Measurements from ENCODE around the gene PRKCE. TPM values are rescaled to one million over a fixed set of nuclear protein-coding genes. Genes with fewer than 3 reads are reported as not detected.
A peak's percentile ranks its signal among the peaks of the same experiment; 100 is the strongest.

PRKCE gene
- total RNA-seq, 2 experiments from 2014 or later, result 24.9 to 26.2 TPM

- no peaks in the 10 kb centered on the region for H3K36me3 Mint-ChIP-seq (ENCODE audit: low read depth)
- ChIA-PET CTCF (no interaction called here), POLR2A (no interaction called here)
- Histone ChIP-seq H3K27ac (ENCODE audit: low read depth in 1 of 2, low read length in 2 of 2) (no peak overlapping the region), H3K36me3 (ENCODE audit: insufficient read depth, low read length) (no peaks in the 10 kb centered on the region), H3K4me1 (ENCODE audit: insufficient read depth, low read length) (peaks cover 5% of the 10 kb centered on the region), H3K4me3 (ENCODE audit: low read length) (no peak overlapping the region), H3K27me3 (ENCODE audit: control insufficient read depth in 1 of 2, insufficient read depth in 2 of 2, low read length in 2 of 2) (no peaks in the 10 kb centered on the region), H3K9me3 (ENCODE audit: control insufficient read depth in 1 of 2, insufficient read depth in 1 of 2, low read length in 2 of 2) (no peaks in the 10 kb centered on the region)
- TF ChIP-seq CTCF (IDR thresholded peaks at IDR 0.05), result no peak
- no peak overlapping the region for H3K27ac Mint-ChIP-seq
- ATAC-seq (ENCODE audit: poor library complexity) (no peak), DNase-seq (no peak)
- H3K27me3 Mint-ChIP-seq, result no peaks in the 10 kb centered on the region
- H3K9me3 Mint-ChIP-seq, result no peaks in the 10 kb centered on the region
- peaks cover 6% of the 10 kb centered on the region for H3K4me1 Mint-ChIP-seq (ENCODE audit: low read depth)
- H3K4me3 Mint-ChIP-seq, result no peak overlapping the region
- intact Hi-C loops (cut with DNase I, micrococcal nuclease), result loop anchor here in 1 of 2 experiments (10.0 kb wide), 1 partner anchor 62 kb away; no protein-coding TSS in a partner anchor
Observed at GRCh38 chr2:46173030-46173429, 521.6 kb downstream of the PRKCE start.

- TF ChIP-seq CTCF (IDR thresholded peaks at IDR 0.05), result no peak
- Histone ChIP-seq H3K36me3 (ENCODE audit: insufficient read depth, low read length) (no peaks in the 10 kb centered on the region), H3K4me1 (ENCODE audit: insufficient read depth, low read length) (peaks cover 5% of the 10 kb centered on the region), H3K9me3 (ENCODE audit: control insufficient read depth in 1 of 2, insufficient read depth in 1 of 2, low read length in 2 of 2) (no peaks in the 10 kb centered on the region), H3K4me3 (ENCODE audit: low read length) (no peak overlapping the region), H3K27me3 (ENCODE audit: control insufficient read depth in 1 of 2, insufficient read depth in 2 of 2, low read length in 2 of 2) (no peaks in the 10 kb centered on the region), H3K27ac (ENCODE audit: low read depth in 1 of 2, low read length in 2 of 2) (no peak overlapping the region)
- ChIA-PET CTCF (no interaction called here), POLR2A (no interaction called here)
- Mint-ChIP-seq H3K27ac (no peak overlapping the region), H3K36me3 (ENCODE audit: low read depth) (no peaks in the 10 kb centered on the region), H3K4me1 (ENCODE audit: low read depth) (peaks cover 10% of the 10 kb centered on the region), H3K27me3 (no peaks in the 10 kb centered on the region), H3K4me3 (no peak overlapping the region), H3K9me3 (no peaks in the 10 kb centered on the region)
- ATAC-seq (ENCODE audit: poor library complexity) (no peak), DNase-seq (no peak)
- intact Hi-C loops (cut with DNase I, micrococcal nuclease), result loop anchor here in 1 of 2 experiments (10.0 kb wide), 1 partner anchor 61 kb away; no protein-coding TSS in a partner anchor
Observed at GRCh38 chr2:46173636-46174250, 522.3 kb downstream of the PRKCE start.

- TF ChIP-seq CTCF (IDR thresholded peaks at IDR 0.05), result no peak
- Mint-ChIP-seq H3K36me3 (ENCODE audit: low read depth) (no peaks in the 10 kb centered on the region), H3K27ac (no peak overlapping the region), H3K4me1 (ENCODE audit: low read depth) (peaks cover 18% of the 10 kb centered on the region), H3K4me3 (no peak overlapping the region), H3K9me3 (no peaks in the 10 kb centered on the region), H3K27me3 (no peaks in the 10 kb centered on the region)
- ATAC-seq (ENCODE audit: poor library complexity), result no peak
- peaks cover 13% of the 10 kb centered on the region for H3K4me1 ChIP-seq (ENCODE audit: insufficient read depth, low read length)
- CTCF ChIA-PET, result no interaction called here
- H3K9me3 ChIP-seq (ENCODE audit: control insufficient read depth in 1 of 2, insufficient read depth in 1 of 2, low read length in 2 of 2), result no peaks in the 10 kb centered on the region
- POLR2A ChIA-PET, result no interaction called here
- H3K4me3 ChIP-seq (ENCODE audit: low read length), result no peak overlapping the region
- no peak overlapping the region for H3K27ac ChIP-seq (ENCODE audit: low read depth in 1 of 2, low read length in 2 of 2)
- no peaks in the 10 kb centered on the region for H3K36me3 ChIP-seq (ENCODE audit: insufficient read depth, low read length)
- intact Hi-C loops (cut with DNase I, micrococcal nuclease), result loop anchor here in 1 of 2 experiments (10.0 kb wide), 1 partner anchor 60 kb away; no protein-coding TSS in a partner anchor
- peak in 2 of 14 experiments; percentile 19 to 31 for DNase-seq
- no peaks in the 10 kb centered on the region for H3K27me3 ChIP-seq (ENCODE audit: control insufficient read depth in 1 of 2, insufficient read depth in 2 of 2, low read length in 2 of 2)
Observed at GRCh38 chr2:46174345-46175170, 523.1 kb downstream of the PRKCE start.
